Effector memory CD8-positive, alpha-beta T cell (primary cell): ENCODE data around the gene LYPD5.
"Not testable (repeated sequence)": the region's sequence is repeated elsewhere in the genome, so short reads cannot be mapped to it uniquely, and the experiment has no call there.

Source experiments
- ATAC-seq: fragments of 150-1000 bp; cut with Tn5 transposase; replicated peaks from 2 replicates; pipeline ENCODE4 v1.10.0; 2021; ENCODE audit warnings: mild to moderate bottlenecking, moderate library complexity
- DNase-seq, 3 experiments: peaks; one replicate each; pipeline ENCODE4 v3.0.0; 2021
- H3K27ac Mint-ChIP-seq, 2 donors: one replicate each; pipeline ENCODE4 v1.8.0; 2022; ENCODE audit warnings: mild to moderate bottlenecking in 2 of 2, mixed read lengths in 2 of 2, moderate library complexity in 2 of 2
- H3K27me3 Mint-ChIP-seq, 2 donors: one replicate each; pipeline ENCODE4 v1.8.0; 2022; ENCODE audit warnings: mixed read lengths in 2 of 2
- H3K36me3 Mint-ChIP-seq: one replicate; pipeline ENCODE4 v1.8.0; 2022; ENCODE audit warnings: mild to moderate bottlenecking, moderate library complexity, mixed read lengths; ENCODE audit not compliant: insufficient read depth
- H3K4me1 Mint-ChIP-seq, 2 donors: one replicate each; pipeline ENCODE4 v1.8.0; 2022; ENCODE audit warnings: low read depth in 2 of 2, mixed read lengths in 2 of 2
- H3K4me3 Mint-ChIP-seq, 2 donors: one replicate each; pipeline ENCODE4 v1.8.0; 2022; ENCODE audit warnings: mild to moderate bottlenecking in 2 of 2, mixed read lengths in 2 of 2, moderate library complexity in 2 of 2
- H3K9me3 Mint-ChIP-seq, 2 donors: one replicate each; pipeline ENCODE4 v1.8.0; 2022; ENCODE audit warnings: mixed read lengths in 2 of 2

LYPD5 gene

DNA sequence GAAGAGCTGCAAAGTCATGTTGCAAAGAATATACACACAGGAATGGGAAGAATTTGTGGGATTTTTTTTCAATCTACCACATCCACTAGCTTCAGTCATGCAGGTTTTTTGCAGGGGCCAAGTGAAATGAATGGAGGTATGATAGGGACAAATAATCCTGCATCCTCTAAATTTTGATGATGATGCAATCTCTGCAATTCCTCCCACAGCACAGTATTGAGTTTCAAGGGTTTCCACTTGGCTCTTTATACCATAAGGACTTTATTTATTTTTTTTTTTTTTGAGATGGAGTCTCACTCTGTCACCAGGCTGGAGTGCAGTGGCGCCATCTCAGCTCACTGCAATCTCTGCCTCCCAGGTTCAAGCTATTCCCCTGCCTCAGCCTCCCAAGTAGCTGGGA, 15.2 kb upstream of the LYPD5 start:
- peaks cover 55 to 60% of the 10 kb centered on the region in 2 donors for H3K27me3 Mint-ChIP-seq

DNA sequence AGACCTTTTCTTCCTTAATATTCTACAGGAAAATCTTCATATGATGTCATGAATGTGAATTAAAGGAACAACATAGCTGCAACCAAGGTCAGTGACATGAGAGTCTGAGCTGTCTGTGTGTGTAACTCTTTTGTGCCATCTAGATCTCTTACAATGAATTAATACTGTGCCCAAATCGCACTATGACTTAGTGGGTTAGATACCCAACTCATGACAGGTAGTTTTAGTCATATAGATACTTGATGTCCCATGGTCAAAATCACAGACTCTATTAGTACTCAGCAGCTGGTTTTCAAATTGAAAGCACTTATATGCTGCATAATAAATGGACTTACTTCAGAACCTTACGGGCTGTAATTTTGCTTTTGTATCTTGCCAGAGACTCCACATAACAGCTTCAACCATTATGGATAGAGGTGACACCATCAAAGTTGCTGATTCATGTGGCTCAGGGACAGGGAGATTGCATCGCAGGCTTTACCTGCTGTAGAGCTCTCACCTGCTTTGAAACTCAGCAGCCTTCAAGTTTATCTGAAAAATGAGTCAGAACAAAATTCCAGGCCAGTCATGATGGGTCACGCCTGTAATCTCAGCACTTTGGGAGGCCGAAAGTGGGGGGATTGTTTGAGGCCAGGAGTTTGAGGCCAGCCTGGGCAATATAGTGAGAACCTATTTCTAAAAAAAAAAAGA, 12.6 kb upstream of the LYPD5 start:
- Mint-ChIP-seq H3K36me3 (peaks cover 2% of the 10 kb centered on the region), H3K4me1 (peaks cover 0 to 3% of the 10 kb centered on the region in 2 donors), H3K9me3 (no peaks in the 10 kb centered on the region), H3K27ac (no peak overlapping the region), H3K27me3 (peaks cover 40 to 42% of the 10 kb centered on the region in 2 donors), H3K4me3 (no peak overlapping the region)
- no peak for ATAC-seq
- DNase-seq, result no peak

More for the DNA sequence above, 15.2 kb upstream of the LYPD5 start:
- not testable (repeated sequence) for ATAC-seq, H3K4me3 Mint-ChIP-seq, H3K4me1 Mint-ChIP-seq, H3K27ac Mint-ChIP-seq, DNase-seq, H3K36me3 Mint-ChIP-seq, H3K9me3 Mint-ChIP-seq

DNA sequence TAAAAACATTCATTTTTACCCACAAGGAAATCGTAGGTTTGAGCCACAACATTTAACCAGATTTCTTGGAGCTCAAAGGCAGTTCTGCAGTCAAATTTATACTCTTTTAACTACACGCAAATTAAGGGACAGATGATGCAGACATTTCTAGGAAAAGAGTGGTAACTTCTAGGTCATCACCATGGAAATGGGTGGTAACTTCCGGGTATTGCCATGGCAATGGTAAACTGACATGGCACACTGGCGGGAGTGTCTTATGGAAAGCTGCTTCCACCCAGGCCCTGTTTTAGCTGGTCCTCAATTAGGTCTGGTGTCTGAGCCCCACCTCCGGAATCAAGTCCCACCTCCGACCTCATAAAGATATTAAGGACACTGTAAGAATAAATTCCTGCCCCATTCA, 10.4 kb upstream of the LYPD5 start:
- Mint-ChIP-seq H3K27me3 (peaks cover 25 to 34% of the 10 kb centered on the region in 2 donors), H3K4me3 (no peak overlapping the region), H3K9me3 (no peaks in the 10 kb centered on the region), H3K4me1 (peaks cover 0 to 3% of the 10 kb centered on the region in 2 donors), H3K27ac (no peak overlapping the region), H3K36me3 (peaks cover 2% of the 10 kb centered on the region)
- DNase-seq, result no peak
- no peak for ATAC-seq

DNA sequence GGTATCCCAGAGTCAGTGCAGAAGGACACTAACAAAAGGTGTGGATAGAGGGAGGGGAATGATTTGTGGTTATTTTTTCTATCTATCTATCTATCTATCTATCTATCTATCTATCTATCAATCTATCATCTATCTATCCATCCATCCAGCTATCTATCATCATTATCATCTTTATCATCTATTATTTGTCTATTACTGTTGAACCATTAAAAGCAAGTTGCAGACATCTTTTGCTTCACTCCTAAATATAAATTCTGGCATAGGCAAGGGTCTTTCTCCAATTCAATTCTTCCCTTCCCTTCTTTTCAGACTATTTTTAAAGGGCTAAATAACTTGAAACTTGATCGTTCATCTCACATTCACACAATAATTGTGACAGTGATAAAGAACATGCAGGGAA, 10.0 kb upstream of the LYPD5 start:
- no peak overlapping the region for H3K27ac Mint-ChIP-seq
- no peak for ATAC-seq
- peaks cover 0 to 3% of the 10 kb centered on the region in 2 donors for H3K4me1 Mint-ChIP-seq
- DNase-seq, result no peak
- H3K9me3 Mint-ChIP-seq, result no peaks in the 10 kb centered on the region
- H3K27me3 Mint-ChIP-seq, result peaks cover 26 to 37% of the 10 kb centered on the region in 2 donors
- H3K36me3 Mint-ChIP-seq, result peaks cover 2% of the 10 kb centered on the region
- no peak overlapping the region for H3K4me3 Mint-ChIP-seq

DNA sequence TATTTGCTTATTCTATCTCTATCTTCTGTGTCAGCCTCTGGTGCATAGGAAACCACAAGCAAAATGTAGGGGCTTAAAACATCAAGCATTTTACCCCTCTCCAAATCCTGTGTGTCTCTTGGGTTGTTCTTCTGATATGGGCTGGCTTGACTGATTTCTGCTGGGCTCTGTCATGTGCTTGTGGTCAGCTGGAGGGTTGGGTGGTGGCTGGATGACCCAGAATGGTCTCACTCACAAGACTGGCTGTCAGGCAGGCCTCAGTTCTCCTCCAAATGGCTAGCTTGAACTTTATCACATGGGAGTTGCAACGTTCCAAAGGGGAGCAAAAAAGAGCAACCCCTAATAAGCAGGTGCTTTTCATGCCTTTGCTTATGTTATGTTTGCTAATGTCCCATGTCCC, 9.6 kb upstream of the LYPD5 start:
- peaks cover 0 to 3% of the 10 kb centered on the region in 2 donors for H3K4me1 Mint-ChIP-seq
- no peak overlapping the region for H3K4me3 Mint-ChIP-seq
- peaks cover 29 to 37% of the 10 kb centered on the region in 2 donors for H3K27me3 Mint-ChIP-seq

DNA sequence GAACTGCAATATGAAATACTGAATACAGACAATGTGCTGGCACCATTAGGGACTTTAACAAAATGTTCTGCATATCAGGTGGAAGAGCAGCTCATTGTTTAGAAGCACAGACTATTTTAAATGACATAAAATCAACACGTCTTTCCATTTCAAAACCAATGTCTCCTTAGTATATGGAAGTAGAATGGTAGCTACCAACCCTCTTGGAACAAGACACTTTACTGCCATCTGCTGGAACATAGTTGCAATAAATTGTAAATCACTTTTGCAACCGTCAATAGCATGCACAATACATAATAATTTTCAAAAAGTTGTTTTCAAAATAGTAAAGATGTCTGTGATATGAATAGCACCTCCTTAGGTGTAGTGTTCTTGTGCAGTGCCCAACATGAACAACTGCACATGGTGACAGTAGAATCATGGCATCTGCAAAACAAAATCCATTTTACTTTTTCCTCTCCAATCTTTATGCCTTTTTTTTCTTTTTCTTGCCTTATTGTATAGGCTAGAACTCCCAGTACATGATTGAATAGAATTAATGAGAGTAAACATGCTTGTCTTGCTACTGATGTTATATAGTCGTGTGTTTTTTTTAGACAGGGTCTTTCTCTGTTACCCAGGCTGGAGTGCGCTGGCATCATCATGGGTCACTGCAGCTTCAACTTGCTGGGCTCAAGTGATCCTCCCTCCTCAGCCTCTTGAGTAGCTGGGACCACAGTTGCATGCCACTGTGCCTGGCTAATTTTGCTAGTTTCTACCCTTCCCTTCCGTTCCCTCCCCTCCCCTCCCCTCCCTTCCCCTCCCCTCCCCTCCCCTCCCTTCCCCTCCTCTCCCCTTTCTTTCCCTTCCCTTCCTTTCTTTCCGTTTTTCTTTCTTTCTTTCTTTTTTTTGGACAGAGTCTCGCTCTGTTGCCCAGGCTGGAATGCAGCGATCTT, 7.8 kb upstream of the LYPD5 start:
- no peak for DNase-seq
- no peak overlapping the region for H3K4me3 Mint-ChIP-seq
- peak; percentile 70 for ATAC-seq
- peaks cover 0 to 3% of the 10 kb centered on the region in 2 donors for H3K4me1 Mint-ChIP-seq
- no peak overlapping the region for H3K27ac Mint-ChIP-seq
- peaks cover 31 to 45% of the 10 kb centered on the region in 2 donors for H3K27me3 Mint-ChIP-seq
- peaks cover 2% of the 10 kb centered on the region for H3K36me3 Mint-ChIP-seq
- H3K9me3 Mint-ChIP-seq, result no peaks in the 10 kb centered on the region

More for the DNA sequence above, 9.6 kb upstream of the LYPD5 start:
- Mint-ChIP-seq H3K36me3 (peaks cover 2% of the 10 kb centered on the region), H3K9me3 (no peaks in the 10 kb centered on the region), H3K27ac (no peak overlapping the region)
- no peak for ATAC-seq
- DNase-seq, result no peak

DNA sequence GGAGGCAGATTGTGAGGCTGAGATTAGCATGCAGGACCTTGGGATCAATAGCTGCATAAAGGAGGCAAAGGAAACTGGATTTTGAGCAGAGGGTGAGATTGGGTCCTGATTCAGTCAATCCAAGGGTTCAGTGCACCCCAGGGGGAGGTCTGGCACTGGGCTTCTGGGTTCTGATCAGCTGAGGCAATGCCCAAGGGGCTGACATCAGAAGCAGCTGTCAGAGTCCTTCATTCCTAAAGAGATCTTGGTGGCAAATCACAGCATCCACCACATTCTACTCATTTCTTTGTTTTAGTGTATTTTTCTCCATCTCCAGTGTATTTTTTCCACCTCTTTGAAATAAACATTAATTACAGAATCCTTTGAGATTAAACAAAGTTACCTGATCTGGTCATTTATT, 5.4 kb upstream of the LYPD5 start:
- Mint-ChIP-seq H3K27me3 (peaks cover 31 to 35% of the 10 kb centered on the region in 2 donors), H3K9me3 (no peaks in the 10 kb centered on the region), H3K27ac (peak overlapping the region; percentile 7 to 39), H3K4me1 (peaks cover 0 to 3% of the 10 kb centered on the region in 2 donors), H3K4me3 (no peak overlapping the region), H3K36me3 (no peaks in the 10 kb centered on the region)
- ATAC-seq (no peak), DNase-seq (no peak)

DNA sequence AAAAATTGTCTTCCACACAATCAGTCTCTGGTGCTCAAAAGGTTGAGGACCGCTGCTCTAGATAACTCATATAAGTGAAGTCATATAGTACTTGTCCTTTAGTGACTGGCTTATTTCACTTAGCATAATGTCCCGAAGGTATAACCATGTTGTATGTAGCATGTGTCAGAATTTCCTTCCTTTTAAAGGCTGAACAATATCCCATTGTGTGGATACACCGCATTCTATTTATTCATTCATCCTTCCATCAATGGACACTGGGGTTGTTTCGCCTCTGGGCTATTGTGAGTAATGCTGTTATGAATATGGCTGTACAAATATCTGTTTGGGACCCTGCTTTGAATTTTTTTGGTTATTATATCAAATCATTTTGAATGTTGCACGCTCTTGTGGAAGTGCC, 4.6 kb upstream of the LYPD5 start:
- peaks cover 0 to under 1% of the 10 kb centered on the region in 2 donors for H3K4me1 Mint-ChIP-seq
- ATAC-seq, result no peak
- peak overlapping the region in 1 of 2 donors; percentile 7 for H3K27ac Mint-ChIP-seq
- DNase-seq, result no peak
- no peaks in the 10 kb centered on the region for H3K9me3 Mint-ChIP-seq
- peaks cover 31 to 35% of the 10 kb centered on the region in 2 donors for H3K27me3 Mint-ChIP-seq
- H3K36me3 Mint-ChIP-seq, result no peaks in the 10 kb centered on the region
- H3K4me3 Mint-ChIP-seq, result no peak overlapping the region

DNA sequence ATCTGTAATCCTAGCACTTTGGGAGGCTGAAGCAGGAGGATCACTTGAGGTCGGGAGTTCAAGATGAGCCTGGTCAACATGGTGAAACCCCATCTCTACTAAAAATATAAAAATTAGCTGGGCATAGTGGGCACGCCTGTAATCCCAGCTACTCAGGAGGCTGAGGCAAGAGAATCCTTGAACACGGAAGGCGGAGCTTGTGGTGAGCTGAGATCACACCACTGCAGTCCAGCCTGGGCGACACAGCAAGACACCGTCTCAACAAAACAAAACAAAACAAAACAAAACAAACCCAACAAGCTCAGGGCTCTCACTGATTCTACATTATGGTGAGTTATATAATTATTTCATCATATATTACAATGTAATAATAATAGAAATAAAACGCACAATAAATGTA, 4.2 kb upstream of the LYPD5 start:
- H3K4me3 Mint-ChIP-seq, DNase-seq, ATAC-seq, H3K9me3 Mint-ChIP-seq, H3K36me3 Mint-ChIP-seq, H3K27ac Mint-ChIP-seq, H3K4me1 Mint-ChIP-seq: not testable (repeated sequence)
- peaks cover 31 to 35% of the 10 kb centered on the region in 2 donors for H3K27me3 Mint-ChIP-seq

DNA sequence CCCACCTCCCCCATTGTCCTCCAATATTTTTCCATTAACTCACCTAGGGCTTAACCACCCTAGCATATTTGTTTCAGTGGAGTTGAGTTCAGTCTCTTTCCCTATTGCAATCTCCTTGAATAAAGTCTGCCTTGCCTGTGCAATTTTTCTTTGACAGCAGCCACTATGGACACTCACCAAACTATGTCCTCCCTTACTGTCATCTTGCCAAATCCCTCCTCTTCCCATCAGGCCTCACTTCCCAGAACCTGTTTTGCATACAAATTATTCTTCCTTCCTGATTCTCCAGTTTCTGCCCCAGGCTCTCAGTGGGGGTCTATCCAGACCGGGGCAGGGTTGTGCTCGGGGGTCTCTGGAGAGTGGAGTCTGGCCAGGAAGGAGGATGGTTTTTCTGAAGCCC, 2.2 kb upstream of the LYPD5 start:
- H3K27me3 Mint-ChIP-seq, result peaks cover 24 to 30% of the 10 kb centered on the region in 2 donors
- ATAC-seq (no peak), DNase-seq (no peak)
- no peak overlapping the region for H3K27ac Mint-ChIP-seq
- no peak overlapping the region for H3K4me3 Mint-ChIP-seq
- H3K4me1 Mint-ChIP-seq, result no peaks in the 10 kb centered on the region
- H3K9me3 Mint-ChIP-seq, result no peaks in the 10 kb centered on the region
- no peaks in the 10 kb centered on the region for H3K36me3 Mint-ChIP-seq

DNA sequence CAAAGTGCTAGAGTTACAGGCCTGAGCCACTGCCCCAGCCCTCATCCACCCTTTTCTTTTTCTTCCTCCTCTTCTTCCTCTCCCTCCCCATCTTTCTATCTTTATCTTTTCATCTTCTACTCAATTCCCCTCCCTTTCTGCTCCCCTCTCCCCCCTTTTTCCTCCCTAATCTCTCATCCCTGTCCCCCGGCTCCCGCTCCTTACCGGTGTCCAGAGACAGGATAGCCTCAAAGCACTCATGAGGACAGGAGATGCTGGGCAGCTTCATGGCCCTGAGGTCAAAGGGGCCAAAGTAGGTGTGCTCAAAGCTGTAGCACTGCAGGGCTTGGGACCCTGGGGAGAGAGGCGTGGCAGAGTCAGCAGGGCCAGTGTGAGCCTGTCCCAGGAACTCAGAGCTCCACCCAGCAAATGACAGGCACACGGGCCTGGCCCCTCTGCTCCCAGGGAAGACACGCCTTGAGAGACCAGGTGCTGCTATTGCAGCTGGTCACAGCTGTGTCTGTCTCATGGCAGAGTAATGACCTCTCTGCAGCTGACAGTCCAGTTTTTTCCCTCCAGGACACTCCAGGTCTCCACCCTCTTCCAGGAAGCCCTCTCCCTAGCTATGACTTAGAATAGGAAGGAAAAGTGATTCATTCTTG, 2.6 kb downstream of the LYPD5 start:
- Mint-ChIP-seq H3K4me3 (peak overlapping the region; percentile 86), H3K4me1 (peaks cover 11 to 16% of the 10 kb centered on the region in 2 donors), H3K27ac (peak overlapping the region; percentile 78), H3K36me3 (peaks cover 9% of the 10 kb centered on the region), H3K27me3 (peaks cover 18 to 22% of the 10 kb centered on the region in 2 donors), H3K9me3 (no peaks in the 10 kb centered on the region)
- DNase-seq, result no peak
- ATAC-seq, result no peak

DNA sequence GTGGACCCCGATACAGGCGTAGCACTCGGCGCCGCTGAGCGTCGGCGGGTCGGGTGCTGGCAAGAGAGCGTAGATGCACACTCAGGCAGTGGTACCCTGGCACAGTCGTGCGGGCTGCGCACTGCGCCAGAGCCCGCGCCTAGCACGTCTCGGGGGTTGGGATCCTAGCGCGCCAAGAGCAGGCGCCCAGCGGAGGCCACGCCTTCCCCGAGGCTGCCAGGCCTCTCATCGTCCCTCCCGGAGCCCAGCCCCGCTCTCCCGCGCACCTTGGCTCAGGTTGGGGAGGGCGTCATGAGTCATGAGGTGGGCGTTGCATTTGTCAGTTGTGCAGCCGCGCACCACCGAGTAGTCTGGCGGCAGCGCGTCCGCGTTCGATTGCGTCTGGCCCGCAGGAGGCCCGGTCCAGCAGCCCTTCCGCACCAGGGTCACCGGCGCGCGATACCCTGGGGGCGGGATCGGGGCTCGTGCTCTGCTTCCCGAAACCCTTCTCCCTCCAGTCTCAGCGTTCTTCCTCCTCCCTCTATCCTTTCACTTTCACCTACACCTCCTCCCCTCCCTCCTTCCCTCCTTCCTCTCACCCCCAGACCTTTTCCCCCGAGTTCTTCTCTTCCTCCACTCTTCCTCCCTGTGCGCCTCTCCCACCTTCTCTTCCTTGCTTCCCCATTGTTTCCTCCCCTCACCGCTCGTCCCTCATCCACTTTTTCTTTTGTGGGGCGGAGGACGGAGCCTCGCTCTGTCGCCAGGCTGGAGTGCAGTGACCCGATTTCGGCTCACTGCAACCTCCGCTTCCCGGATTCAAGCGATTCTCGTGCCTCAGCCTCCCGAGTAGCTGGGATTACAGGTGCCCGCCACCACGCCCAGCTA, 3.5 kb downstream of the LYPD5 start:
- Mint-ChIP-seq H3K4me1 (peaks cover 11 to 16% of the 10 kb centered on the region in 2 donors), H3K27me3 (peaks cover 11 to 24% of the 10 kb centered on the region in 2 donors), H3K36me3 (peaks cover 9% of the 10 kb centered on the region), H3K4me3 (peak overlapping the region; percentile 86), H3K27ac (peak overlapping the region; percentile 78), H3K9me3 (no peaks in the 10 kb centered on the region)
- ATAC-seq, result peak; percentile 94
- peak; percentile 17 to 41 (median 37) for DNase-seq
